HEK293 (cell line): ENCODE results near the gene KRT36.

Source experiments
- CTCF ChIA-PET: fragments of 350-600 bp; formaldehyde crosslinking; extraction: SDS; loops from one replicate; lab custom pipeline; 2021; ENCODE audit warnings: antibody characterized with exemption; lab: Yijun Ruan, JAX
- POLR2A ChIA-PET: fragments of 300-600 bp; formaldehyde crosslinking; extraction: SDS; loops from one replicate; lab custom pipeline; 2020; ENCODE audit warnings: antibody characterized with exemption, inconsistent platforms; lab: Yijun Ruan, JAX
- H3K27ac ChIP-seq: fragments of 200-500 bp; sonication (Bioruptor generic); 2 replicates; pipeline ENCODE4 v1.5.1; 2014; ENCODE audit warnings: low read depth, low read length, control low read depth, inconsistent platforms; ENCODE audit errors: extremely low read depth
- H3K36me3 ChIP-seq, 2 experiments: fragments of 200-500 bp in 1 of 2; sonication (Bioruptor generic) in 1 of 2; 1 replicate in 1 of 2; 2 replicates in 1 of 2; pipeline ENCODE4 v1.5.1; 2014 to 2017; ENCODE audit warnings: inconsistent platforms in 2 of 2, low read length in 2 of 2; ENCODE audit not compliant: control insufficient read depth in 2 of 2, insufficient read depth in 1 of 2
- H3K4me1 ChIP-seq: fragments of 200-500 bp; sonication (Bioruptor generic); 2 replicates; pipeline ENCODE4 v1.5.1; 2014; ENCODE audit warnings: mild to moderate bottlenecking, low read length, inconsistent platforms; ENCODE audit not compliant: control insufficient read depth, insufficient read depth
- H3K4me3 ChIP-seq: 2 replicates; pipeline ENCODE4 v1.5.1; 2011; ENCODE audit warnings: low read depth, mild to moderate bottlenecking, control low read depth, low read length, moderate library complexity
- H3K9me3 ChIP-seq: fragments of 200-500 bp; sonication (Bioruptor generic); 2 replicates; pipeline ENCODE4 v1.5.1; 2014; ENCODE audit warnings: low read depth, low read length, inconsistent platforms; ENCODE audit not compliant: control insufficient read depth, insufficient read depth
- BCL11B ChIP-seq: fragments of 450-650 bp; formaldehyde crosslinking; IDR thresholded peaks from 2 replicates; pipeline ENCODE4 v1.5.1; 2016; ENCODE audit warnings: low read depth, missing biosample characterization, missing genetic modification characterization
- ZBTB8A ChIP-seq: fragments of 450-650 bp; formaldehyde crosslinking; IDR thresholded peaks from 2 replicates; pipeline ENCODE4 v1.5.1; 2016; ENCODE audit warnings: missing biosample characterization, missing genetic modification characterization
- ZFHX2 ChIP-seq: fragments of 450-650 bp; formaldehyde crosslinking; conservative IDR thresholded peaks from 2 replicates; pipeline ENCODE4 v1.5.1; 2016; ENCODE audit warnings: missing biosample characterization, missing genetic modification characterization
- ZNF132 ChIP-seq: fragments of 450-650 bp; formaldehyde crosslinking; IDR thresholded peaks from 2 replicates; pipeline ENCODE4 v1.5.1; 2017; ENCODE audit warnings: missing biosample characterization, missing genetic modification characterization, borderline replicate concordance
- ZNF140 ChIP-seq: fragments of 450-650 bp; formaldehyde crosslinking; IDR thresholded peaks from 2 replicates; pipeline ENCODE4 v1.5.1; 2016; ENCODE audit warnings: missing biosample characterization, missing genetic modification characterization
- ZNF23 ChIP-seq: fragments of 450-650 bp; formaldehyde crosslinking; IDR thresholded peaks from 2 replicates; pipeline ENCODE4 v1.5.1; 2016; ENCODE audit warnings: missing biosample characterization, missing genetic modification characterization, borderline replicate concordance
- ZNF248 ChIP-seq: fragments of 450-650 bp; formaldehyde crosslinking; IDR thresholded peaks from 2 replicates; pipeline ENCODE4 v1.5.1; 2017; ENCODE audit warnings: missing biosample characterization, missing genetic modification characterization
- ZNF514 ChIP-seq: fragments of 450-650 bp; formaldehyde crosslinking; IDR thresholded peaks from 2 replicates; pipeline ENCODE4 v1.5.1; 2016; ENCODE audit warnings: missing biosample characterization, missing genetic modification characterization
- ZNF544 ChIP-seq: fragments of 450-650 bp; formaldehyde crosslinking; IDR thresholded peaks from 2 replicates; pipeline ENCODE4 v1.5.0; 2017; ENCODE audit warnings: missing biosample characterization, missing genetic modification characterization
- ZNF658 ChIP-seq: fragments of 450-650 bp; formaldehyde crosslinking; IDR thresholded peaks from 2 replicates; pipeline ENCODE4; 2016; ENCODE audit warnings: missing biosample characterization, missing genetic modification characterization
- ZNF664 ChIP-seq: fragments of 450-650 bp; formaldehyde crosslinking; IDR thresholded peaks from 2 replicates; pipeline ENCODE4 v1.5.1; 2016; ENCODE audit warnings: missing biosample characterization, missing genetic modification characterization
- ZNF768 ChIP-seq: fragments of 450-650 bp; formaldehyde crosslinking; IDR thresholded peaks from 2 replicates; pipeline ENCODE4 v1.5.1; 2018; ENCODE audit warnings: missing biosample characterization, mild to moderate bottlenecking, missing genetic modification characterization
- ZNF830 ChIP-seq: fragments of 450-650 bp; IDR thresholded peaks from 2 replicates; pipeline ENCODE4 v1.5.0; 2018; ENCODE audit warnings: missing biosample characterization, missing genetic modification characterization, low read depth, mild to moderate bottlenecking, moderate library complexity
- TF ChIP-seq, protein P1 (sequence below): fragments of 450-650 bp; formaldehyde crosslinking; IDR thresholded peaks from 2 replicates; pipeline ENCODE4; 2016; ENCODE audit warnings: missing biosample characterization, missing genetic modification characterization
- TF ChIP-seq, protein P2 (sequence below): fragments of 450-650 bp; formaldehyde crosslinking; IDR thresholded peaks from 2 replicates; pipeline ENCODE4 v1.5.1; 2016; ENCODE audit warnings: missing biosample characterization, missing genetic modification characterization
- TF ChIP-seq, protein P3 (sequence below): fragments of 450-650 bp; formaldehyde crosslinking; IDR thresholded peaks from 2 replicates; pipeline ENCODE4 v1.5.1; 2016; ENCODE audit warnings: missing biosample characterization, missing genetic modification characterization
- TF ChIP-seq, protein P4 (sequence below): fragments of 450-650 bp; formaldehyde crosslinking; IDR thresholded peaks from 2 replicates; pipeline ENCODE4 v1.5.1; 2016; ENCODE audit warnings: missing biosample characterization, missing genetic modification characterization

KRT36 gene

DNA sequence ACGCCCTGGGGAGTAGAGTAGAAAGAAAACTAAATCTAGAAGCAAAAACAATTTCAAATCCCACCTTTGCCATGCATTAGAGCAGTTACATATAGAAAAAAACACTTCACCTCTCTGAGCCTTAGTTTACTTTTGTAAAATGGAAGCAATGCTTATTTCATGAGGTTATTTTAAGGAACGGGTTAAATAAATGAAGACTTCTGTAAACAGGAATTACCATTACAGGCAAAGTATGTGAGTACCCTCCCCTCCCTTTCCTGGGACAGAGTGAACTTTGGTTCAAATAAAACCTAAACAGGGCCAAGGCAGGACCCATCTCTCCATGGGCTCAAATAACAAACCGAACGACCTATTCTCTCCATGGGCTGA is 33.5 kb upstream of the KRT36 start (continued):
- TF ChIP-seq, protein P1, sequence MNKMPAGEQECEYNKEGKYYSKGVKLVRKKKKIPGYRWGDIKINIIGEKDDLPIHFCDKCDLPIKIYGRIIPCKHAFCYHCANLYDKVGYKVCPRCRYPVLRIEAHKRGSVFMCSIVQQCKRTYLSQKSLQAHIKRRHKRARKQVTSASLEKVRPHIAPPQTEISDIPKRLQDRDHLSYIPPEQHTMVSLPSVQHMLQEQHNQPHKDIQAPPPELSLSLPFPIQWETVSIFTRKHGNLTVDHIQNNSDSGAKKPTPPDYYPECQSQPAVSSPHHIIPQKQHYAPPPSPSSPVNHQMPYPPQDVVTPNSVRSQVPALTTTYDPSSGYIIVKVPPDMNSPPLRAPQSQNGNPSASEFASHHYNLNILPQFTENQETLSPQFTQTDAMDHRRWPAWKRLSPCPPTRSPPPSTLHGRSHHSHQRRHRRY (tag by site-specific recombination) = no peak
- TF ChIP-seq ZNF23 = no peak
- no peak for TF ChIP-seq ZFHX2 (tag by site-specific recombination)
- no peak for TF ChIP-seq ZNF140 (tag by site-specific recombination)
- TF ChIP-seq, protein P2, sequence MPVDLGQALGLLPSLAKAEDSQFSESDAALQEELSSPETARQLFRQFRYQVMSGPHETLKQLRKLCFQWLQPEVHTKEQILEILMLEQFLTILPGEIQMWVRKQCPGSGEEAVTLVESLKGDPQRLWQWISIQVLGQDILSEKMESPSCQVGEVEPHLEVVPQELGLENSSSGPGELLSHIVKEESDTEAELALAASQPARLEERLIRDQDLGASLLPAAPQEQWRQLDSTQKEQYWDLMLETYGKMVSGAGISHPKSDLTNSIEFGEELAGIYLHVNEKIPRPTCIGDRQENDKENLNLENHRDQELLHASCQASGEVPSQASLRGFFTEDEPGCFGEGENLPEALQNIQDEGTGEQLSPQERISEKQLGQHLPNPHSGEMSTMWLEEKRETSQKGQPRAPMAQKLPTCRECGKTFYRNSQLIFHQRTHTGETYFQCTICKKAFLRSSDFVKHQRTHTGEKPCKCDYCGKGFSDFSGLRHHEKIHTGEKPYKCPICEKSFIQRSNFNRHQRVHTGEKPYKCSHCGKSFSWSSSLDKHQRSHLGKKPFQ (tag by site-specific recombination) = no peak

DNA sequence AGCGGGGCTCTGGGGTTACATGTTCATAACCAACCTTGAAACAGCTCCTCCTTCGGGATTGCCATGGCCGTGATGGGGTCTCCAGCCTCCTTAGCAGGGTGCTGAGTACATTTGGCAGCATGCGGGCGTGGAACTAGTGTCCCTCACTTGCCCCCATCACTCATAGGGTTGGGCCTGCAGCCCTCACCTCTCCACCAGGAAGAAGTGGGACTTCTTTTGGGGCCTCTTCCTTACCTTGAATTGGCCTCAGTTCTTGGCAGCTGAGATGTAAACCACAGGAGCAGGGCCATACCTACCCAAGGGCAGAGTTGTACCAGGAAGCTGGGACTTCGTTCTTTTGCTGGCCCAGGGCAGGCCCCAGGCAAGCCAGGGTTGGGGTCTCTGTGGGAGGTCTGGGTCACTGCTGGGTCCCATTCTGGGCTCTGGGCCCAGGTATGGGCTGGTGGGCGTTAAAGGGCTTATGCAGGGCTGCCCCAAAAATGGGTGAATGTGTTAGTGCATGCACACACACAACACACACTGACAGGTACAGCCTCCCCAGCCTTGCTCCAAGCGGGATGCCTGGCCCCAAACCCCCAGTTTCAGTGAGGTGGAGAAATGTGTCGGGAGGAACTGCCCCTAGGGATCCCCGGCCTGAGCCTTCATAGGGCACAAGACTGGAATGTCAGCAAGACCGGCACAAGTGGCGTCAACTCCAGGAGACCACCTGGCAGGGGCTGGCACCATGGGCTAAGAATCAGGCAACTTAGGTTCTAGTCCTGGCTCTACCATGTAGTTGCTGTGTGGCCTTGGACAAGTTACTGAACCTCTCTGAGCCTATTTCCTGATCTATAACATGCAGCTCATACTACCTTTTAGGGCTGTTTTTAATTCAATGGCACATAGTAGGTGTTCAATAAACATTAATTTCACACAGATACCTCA is 32.9 kb upstream of the KRT36 start:
- POLR2A ChIA-PET = interaction anchor here (0.9 to 1.8 kb wide), 2 partner anchors 12 to 167 kb away, joined by 3 to 5 read pairs; no protein-coding TSS in a partner anchor
- Histone ChIP-seq H3K4me3 (no peak overlapping the region), H3K4me1 (peaks cover 23% of the 10 kb centered on the region), H3K36me3 (peaks cover 0 to 4% of the 10 kb centered on the region in 2 experiments; a peak in 2 of 3 replicates), H3K9me3 (no peaks in the 10 kb centered on the region), H3K27ac (no peak overlapping the region)
- TF ChIP-seq ZNF544 (tag by site-specific recombination) (no peak), ZNF664 (tag by site-specific recombination) (peak; percentile 78), ZNF768 (tag by site-specific recombination) (peak; percentile 95; the same call in 1 of the 2 replicates), ZBTB8A (peak; percentile 70), ZNF514 (no peak), ZNF132 (no peak), ZNF830 (tag by site-specific recombination) (no peak), ZNF248 (tag by site-specific recombination) (no peak), ZNF658 (tag by site-specific recombination) (no peak), BCL11B (tag by site-specific recombination) (no peak)
- TF ChIP-seq, protein P3, sequence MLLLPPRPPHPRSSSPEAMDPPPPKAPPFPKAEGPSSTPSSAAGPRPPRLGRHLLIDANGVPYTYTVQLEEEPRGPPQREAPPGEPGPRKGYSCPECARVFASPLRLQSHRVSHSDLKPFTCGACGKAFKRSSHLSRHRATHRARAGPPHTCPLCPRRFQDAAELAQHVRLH (tag by site-specific recombination) = peak; percentile 40; the same call in 1 of the 2 replicates
- TF ChIP-seq, protein P4, sequence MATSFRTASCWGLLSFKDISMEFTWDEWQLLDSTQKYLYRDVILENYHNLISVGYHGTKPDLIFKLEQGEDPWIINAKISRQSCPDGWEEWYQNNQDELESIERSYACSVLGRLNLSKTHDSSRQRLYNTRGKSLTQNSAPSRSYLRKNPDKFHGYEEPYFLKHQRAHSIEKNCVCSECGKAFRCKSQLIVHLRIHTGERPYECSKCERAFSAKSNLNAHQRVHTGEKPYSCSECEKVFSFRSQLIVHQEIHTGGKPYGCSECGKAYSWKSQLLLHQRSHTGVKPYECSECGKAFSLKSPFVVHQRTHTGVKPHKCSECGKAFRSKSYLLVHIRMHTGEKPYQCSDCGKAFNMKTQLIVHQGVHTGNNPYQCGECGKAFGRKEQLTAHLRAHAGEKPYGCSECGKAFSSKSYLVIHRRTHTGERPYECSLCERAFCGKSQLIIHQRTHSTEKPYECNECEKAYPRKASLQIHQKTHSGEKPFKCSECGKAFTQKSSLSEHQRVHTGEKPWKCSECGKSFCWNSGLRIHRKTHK (tag by site-specific recombination) = no peak
- CTCF ChIA-PET = interaction anchor here (0.6 to 2.6 kb wide), 8 partner anchors 16 to 336 kb away, joined by 3 to 20 read pairs (median 4); no protein-coding TSS in a partner anchor
